SK-N-SH treated with all-trans-retinoic acid at 6 μM for 48 hours (cell line): ENCODE results near the gene ACSL1.

Experiments
- ATAC-seq: fragments of 200-7000 bp; cut with Tn5 transposase; 3 replicates; pipeline ENCODE4 v1.9.1; 2020; ENCODE audit warnings: mild to moderate bottlenecking, moderate library complexity
- ARNTL ChIP-seq: fragments of 450-650 bp; formaldehyde crosslinking; IDR thresholded peaks from 2 replicates; pipeline ENCODE4 v1.5.0; 2020; ENCODE audit warnings: low read depth, mild to moderate bottlenecking, moderate library complexity, borderline replicate concordance
- BACH2 ChIP-seq: fragments of 250-450 bp; sonication (Bioruptor Pico); IDR thresholded peaks from 2 replicates; pipeline ENCODE4 v1.9.0; 2021; ENCODE audit warnings: mild to moderate bottlenecking, borderline replicate concordance
- CSDC2 ChIP-seq: fragments of 250-450 bp; sonication (Bioruptor Pico); IDR thresholded peaks from 2 replicates; pipeline ENCODE4 v1.5.0; 2020; ENCODE audit warnings: mild to moderate bottlenecking, moderate library complexity
- CSRNP3 ChIP-seq: fragments of 250-450 bp; sonication (Bioruptor Pico); IDR thresholded peaks from 2 replicates; pipeline ENCODE4 v1.5.1; 2021; ENCODE audit warnings: mild to moderate bottlenecking, moderate library complexity
- GLIS3 ChIP-seq: fragments of 250-450 bp; sonication (Bioruptor Pico); IDR thresholded peaks from 2 replicates; pipeline ENCODE4 v1.5.0; 2020; ENCODE audit warnings: mild to moderate bottlenecking, moderate library complexity
- ISL1 ChIP-seq: fragments of 250-450 bp; sonication (Bioruptor Pico); IDR thresholded peaks from 2 replicates; pipeline ENCODE4 v2.1.2; 2022; ENCODE audit warnings: mild to moderate bottlenecking, moderate library complexity
- OSR1 ChIP-seq: fragments of 250-450 bp; sonication (Bioruptor Pico); IDR thresholded peaks from 2 replicates; pipeline ENCODE4 v1.8.0; 2022; ENCODE audit warnings: moderate library complexity, mild to moderate bottlenecking, inconsistent platforms
- PPARA ChIP-seq: fragments of 250-450 bp; sonication (Bioruptor Pico); IDR thresholded peaks from 2 replicates; pipeline ENCODE4 v1.5.0; 2020; ENCODE audit warnings: mild to moderate bottlenecking, borderline replicate concordance
- RARB ChIP-seq: fragments of 250-450 bp; sonication (Bioruptor Pico); IDR thresholded peaks from 2 replicates; pipeline ENCODE4 v1.8.0; 2021; ENCODE audit warnings: mild to moderate bottlenecking, moderate library complexity
- SNAI2 ChIP-seq: fragments of 250-450 bp; sonication (Bioruptor Pico); IDR thresholded peaks from 2 replicates; pipeline ENCODE4 v1.5.0; 2020; ENCODE audit warnings: mild to moderate bottlenecking, moderate library complexity
- TCF4 ChIP-seq: fragments of 250-450 bp; sonication (Bioruptor Pico); IDR thresholded peaks from 2 replicates; pipeline ENCODE4 v1.8.0; 2021; ENCODE audit warnings: mild to moderate bottlenecking, moderate library complexity, borderline replicate concordance
- TOX ChIP-seq: fragments of 250-450 bp; sonication (Bioruptor Pico); IDR thresholded peaks from 2 replicates; pipeline ENCODE4 v1.8.0; 2021; ENCODE audit warnings: mild to moderate bottlenecking, moderate library complexity, borderline replicate concordance
- ZC3H10 ChIP-seq: fragments of 250-450 bp; sonication (Bioruptor Pico); IDR thresholded peaks from 2 replicates; pipeline ENCODE4 v1.5.1; 2021; ENCODE audit warnings: mild to moderate bottlenecking, moderate library complexity
- ZFP3 ChIP-seq: fragments of 250-450 bp; sonication (Bioruptor Pico); IDR thresholded peaks from 2 replicates; pipeline ENCODE4 v1.5.0; 2020; ENCODE audit warnings: mild to moderate bottlenecking, moderate library complexity
- ZFP30 ChIP-seq: fragments of 450-650 bp; formaldehyde crosslinking; IDR thresholded peaks from 2 replicates; pipeline ENCODE4 v1.5.0; 2022; ENCODE audit warnings: mild to moderate bottlenecking, moderate library complexity
- ZNF565 ChIP-seq: fragments of 450-650 bp; formaldehyde crosslinking; conservative IDR thresholded peaks from 2 replicates; pipeline ENCODE4 v1.5.0; 2020; ENCODE audit warnings: low read depth, mild to moderate bottlenecking, moderate library complexity
- ZNF70 ChIP-seq: fragments of 450-650 bp; formaldehyde crosslinking; IDR thresholded peaks from 2 replicates; pipeline ENCODE4 v1.5.0; 2020; ENCODE audit warnings: mild to moderate bottlenecking, moderate library complexity
- ZNF8 ChIP-seq: fragments of 450-650 bp; formaldehyde crosslinking; IDR thresholded peaks from 2 replicates; pipeline ENCODE4 v1.5.0; 2020; ENCODE audit warnings: mild to moderate bottlenecking, moderate library complexity
- TF ChIP-seq, protein P1 (sequence below): fragments of 250-450 bp; sonication (Bioruptor Pico); IDR thresholded peaks from 2 replicates; pipeline ENCODE4 v1.8.0; 2020; ENCODE audit warnings: mild to moderate bottlenecking, moderate library complexity, borderline replicate concordance
- TF ChIP-seq, protein P2 (sequence below): fragments of 250-450 bp; sonication (Bioruptor Pico); IDR thresholded peaks from 2 replicates; pipeline ENCODE4 v1.5.1; 2020; ENCODE audit warnings: low read depth, mild to moderate bottlenecking, moderate library complexity
- TF ChIP-seq, protein P3 (sequence below): fragments of 250-450 bp; sonication (Bioruptor Pico); IDR thresholded peaks from 2 replicates; pipeline ENCODE4 v1.8.0; 2021; ENCODE audit warnings: low read depth, mild to moderate bottlenecking, moderate library complexity, borderline replicate concordance

ACSL1 gene

GRCh38 chr4:184774152-184774551, 51.6 kb downstream of the ACSL1 start:
- TF ChIP-seq ZNF565 (CRISPR knock-in tag) (no peak), GLIS3 (no peak), TCF4 (CRISPR knock-in tag) (no peak), TOX (CRISPR knock-in tag) (no peak), ZFP3 (CRISPR knock-in tag) (no peak), ZNF70 (CRISPR knock-in tag) (no peak), CSRNP3 (CRISPR knock-in tag) (no peak), ZNF8 (CRISPR knock-in tag) (no peak), ZFP30 (CRISPR knock-in tag) (no peak), PPARA (no peak), RARB (CRISPR knock-in tag) (no peak), ARNTL (CRISPR knock-in tag) (no peak)
- TF ChIP-seq, protein P1, sequence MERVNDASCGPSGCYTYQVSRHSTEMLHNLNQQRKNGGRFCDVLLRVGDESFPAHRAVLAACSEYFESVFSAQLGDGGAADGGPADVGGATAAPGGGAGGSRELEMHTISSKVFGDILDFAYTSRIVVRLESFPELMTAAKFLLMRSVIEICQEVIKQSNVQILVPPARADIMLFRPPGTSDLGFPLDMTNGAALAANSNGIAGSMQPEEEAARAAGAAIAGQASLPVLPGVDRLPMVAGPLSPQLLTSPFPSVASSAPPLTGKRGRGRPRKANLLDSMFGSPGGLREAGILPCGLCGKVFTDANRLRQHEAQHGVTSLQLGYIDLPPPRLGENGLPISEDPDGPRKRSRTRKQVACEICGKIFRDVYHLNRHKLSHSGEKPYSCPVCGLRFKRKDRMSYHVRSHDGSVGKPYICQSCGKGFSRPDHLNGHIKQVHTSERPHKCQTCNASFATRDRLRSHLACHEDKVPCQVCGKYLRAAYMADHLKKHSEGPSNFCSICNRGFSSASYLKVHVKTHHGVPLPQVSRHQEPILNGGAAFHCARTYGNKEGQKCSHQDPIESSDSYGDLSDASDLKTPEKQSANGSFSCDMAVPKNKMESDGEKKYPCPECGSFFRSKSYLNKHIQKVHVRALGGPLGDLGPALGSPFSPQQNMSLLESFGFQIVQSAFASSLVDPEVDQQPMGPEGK (CRISPR knock-in tag) = no peak
- no peak for ATAC-seq

DNA sequence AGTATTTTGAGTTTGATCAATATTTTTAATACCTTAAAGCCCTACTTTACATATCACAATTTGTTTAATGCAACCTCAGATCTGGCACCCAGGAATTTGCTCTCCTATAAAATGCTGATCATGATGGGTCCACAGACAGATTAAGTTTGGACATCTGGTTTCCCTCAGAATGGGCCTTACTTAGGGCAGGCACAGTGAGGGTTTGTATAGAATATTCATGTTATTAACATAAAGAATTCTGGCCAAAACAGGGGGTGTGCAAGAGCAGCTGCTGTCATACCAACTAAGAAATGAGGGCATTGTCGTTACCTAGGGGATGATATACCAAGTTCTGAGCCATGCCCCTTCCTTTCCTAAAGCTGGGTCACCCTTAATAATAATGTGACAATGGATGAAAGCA, 54.4 kb downstream of the ACSL1 start:
- ATAC-seq = no peak
- TF ChIP-seq ZC3H10 (CRISPR knock-in tag) (no peak), ISL1 (CRISPR knock-in tag) (no peak), ZNF8 (CRISPR knock-in tag) (no peak), CSRNP3 (CRISPR knock-in tag) (no peak), TCF4 (CRISPR knock-in tag) (no peak), OSR1 (no peak), SNAI2 (CRISPR knock-in tag) (no peak), ZFP30 (CRISPR knock-in tag) (no peak), ZFP3 (CRISPR knock-in tag) (no peak), ZNF565 (CRISPR knock-in tag) (no peak), RARB (CRISPR knock-in tag) (no peak), TOX (CRISPR knock-in tag) (no peak), ZNF70 (CRISPR knock-in tag) (no peak), ARNTL (CRISPR knock-in tag) (no peak), BACH2 (CRISPR knock-in tag) (no peak), CSDC2 (no peak), GLIS3 (no peak)
- TF ChIP-seq, protein P2, sequence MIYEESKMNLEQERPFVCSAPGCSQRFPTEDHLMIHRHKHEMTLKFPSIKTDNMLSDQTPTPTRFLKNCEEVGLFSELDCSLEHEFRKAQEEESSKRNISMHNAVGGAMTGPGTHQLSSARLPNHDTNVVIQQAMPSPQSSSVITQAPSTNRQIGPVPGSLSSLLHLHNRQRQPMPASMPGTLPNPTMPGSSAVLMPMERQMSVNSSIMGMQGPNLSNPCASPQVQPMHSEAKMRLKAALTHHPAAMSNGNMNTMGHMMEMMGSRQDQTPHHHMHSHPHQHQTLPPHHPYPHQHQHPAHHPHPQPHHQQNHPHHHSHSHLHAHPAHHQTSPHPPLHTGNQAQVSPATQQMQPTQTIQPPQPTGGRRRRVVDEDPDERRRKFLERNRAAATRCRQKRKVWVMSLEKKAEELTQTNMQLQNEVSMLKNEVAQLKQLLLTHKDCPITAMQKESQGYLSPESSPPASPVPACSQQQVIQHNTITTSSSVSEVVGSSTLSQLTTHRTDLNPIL (CRISPR knock-in tag) = no peak
- TF ChIP-seq, protein P1 (CRISPR knock-in tag) = no peak
- TF ChIP-seq, protein P3, sequence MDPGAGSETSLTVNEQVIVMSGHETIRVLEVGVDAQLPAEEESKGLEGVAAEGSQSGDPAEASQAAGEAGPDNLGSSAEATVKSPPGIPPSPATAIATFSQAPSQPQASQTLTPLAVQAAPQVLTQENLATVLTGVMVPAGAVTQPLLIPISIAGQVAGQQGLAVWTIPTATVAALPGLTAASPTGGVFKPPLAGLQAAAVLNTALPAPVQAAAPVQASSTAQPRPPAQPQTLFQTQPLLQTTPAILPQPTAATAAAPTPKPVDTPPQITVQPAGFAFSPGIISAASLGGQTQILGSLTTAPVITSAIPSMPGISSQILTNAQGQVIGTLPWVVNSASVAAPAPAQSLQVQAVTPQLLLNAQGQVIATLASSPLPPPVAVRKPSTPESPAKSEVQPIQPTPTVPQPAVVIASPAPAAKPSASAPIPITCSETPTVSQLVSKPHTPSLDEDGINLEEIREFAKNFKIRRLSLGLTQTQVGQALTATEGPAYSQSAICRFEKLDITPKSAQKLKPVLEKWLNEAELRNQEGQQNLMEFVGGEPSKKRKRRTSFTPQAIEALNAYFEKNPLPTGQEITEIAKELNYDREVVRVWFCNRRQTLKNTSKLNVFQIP = no peak
